IMR-90 (cell line): ENCODE measurements around the gene IDH3A. TPM values are rescaled to one million over a fixed set of nuclear protein-coding genes. Genes with fewer than 3 reads are reported as not detected.

Experiments
- ATAC-seq: fragments of 200-7000 bp; cut with Tn5 transposase; 2 replicates; pipeline ENCODE4 v1.9.1; 2020; ENCODE audit warnings: low read depth, mild to moderate bottlenecking, moderate library complexity
- BruUV-seq: library from RNA; stranded (reverse); fragments of 400-500 nt; replicated peaks from 2 replicates; lab custom pipeline; 2021; lab: Mats Ljungman, UMichigan
- CTCF ChIA-PET: fragments of 300-600 bp; formaldehyde crosslinking; extraction: SDS; loops from one replicate; lab custom pipeline; 2021; ENCODE audit warnings: antibody characterized with exemption; lab: Yijun Ruan, JAX
- POLR2A ChIA-PET: fragments of 300-600 bp; sonication (Branson Sonifier 250); formaldehyde crosslinking; loops from one replicate; lab custom pipeline; 2022; ENCODE audit warnings: antibody characterized with exemption; ENCODE audit not compliant: unreplicated experiment; lab: Charles Lee
- DNase-seq: peaks from one replicate; pipeline ENCODE4 v3.0.0; 2013
- H2AFZ ChIP-seq: replicated peaks from 2 replicates; pipeline ENCODE3; 2013; ENCODE audit warnings: low read length, mild to moderate bottlenecking; ENCODE audit not compliant: poor library complexity
- H2AK5ac ChIP-seq: 2 replicates; pipeline ENCODE4 v1.6.1; 2013; ENCODE audit warnings: low read depth, low read length, inconsistent platforms
- H2AK9ac ChIP-seq: replicated peaks from 2 replicates; pipeline ENCODE3; 2013; ENCODE audit warnings: mild to moderate bottlenecking, low read depth, low read length, moderate library complexity; ENCODE audit not compliant: poor library complexity
- H2BK120ac ChIP-seq: 2 replicates; pipeline ENCODE4 v1.6.1; 2013; ENCODE audit warnings: low read depth, low read length, inconsistent platforms
- H2BK15ac ChIP-seq: 3 replicates; pipeline ENCODE4 v1.6.1; 2013; ENCODE audit warnings: low read depth, low read length, inconsistent platforms
- H2BK20ac ChIP-seq: 2 replicates; pipeline ENCODE4 v1.6.1; 2013; ENCODE audit warnings: low read depth, mild to moderate bottlenecking, inconsistent platforms, low read length, moderate library complexity
- H2BK5ac ChIP-seq: 2 replicates; pipeline ENCODE4 v1.6.1; 2013; ENCODE audit warnings: mild to moderate bottlenecking, low read depth, low read length, inconsistent platforms; ENCODE audit not compliant: poor library complexity, severe bottlenecking
- H3K14ac ChIP-seq: replicated peaks from 2 replicates; pipeline ENCODE4 v1.6.1; 2013; ENCODE audit warnings: low read depth, low read length, inconsistent platforms
- H3K18ac ChIP-seq: 2 replicates; pipeline ENCODE4 v1.6.1; 2013; ENCODE audit warnings: low read depth, low read length, control low read depth
- H3K23ac ChIP-seq: 2 replicates; pipeline ENCODE4 v1.6.1; 2013; ENCODE audit warnings: low read depth, low read length, inconsistent platforms
- H3K27ac ChIP-seq: 2 replicates; pipeline ENCODE4 v1.5.1; 2013; ENCODE audit warnings: mild to moderate bottlenecking, control low read depth, low read length; ENCODE audit not compliant: insufficient read depth
- H3K27me3 ChIP-seq: 2 replicates; pipeline ENCODE4 v1.6.1; 2013; ENCODE audit warnings: low read length; ENCODE audit not compliant: control insufficient read depth, insufficient read depth
- H3K36me3 ChIP-seq: 2 replicates; pipeline ENCODE4 v1.6.1; 2013; ENCODE audit warnings: low read length, mixed read lengths; ENCODE audit not compliant: control insufficient read depth, insufficient read depth
- H3K4ac ChIP-seq: 2 replicates; pipeline ENCODE4 v1.6.1; 2013; ENCODE audit warnings: low read depth, low read length, inconsistent platforms
- H3K4me1 ChIP-seq: 2 replicates; pipeline ENCODE4 v1.6.1; 2013; ENCODE audit warnings: low read length, mixed read lengths; ENCODE audit not compliant: control insufficient read depth, insufficient read depth
- H3K4me2 ChIP-seq: 2 replicates; pipeline ENCODE4 v1.6.1; 2013; ENCODE audit warnings: low read depth, mild to moderate bottlenecking, control low read depth, low read length, moderate library complexity
- H3K4me3 ChIP-seq: 2 replicates; pipeline ENCODE4 v1.5.1; 2013; ENCODE audit warnings: low read depth, mild to moderate bottlenecking, control low read depth, low read length, moderate library complexity; ENCODE audit not compliant: insufficient read depth
- H3K56ac ChIP-seq: 2 replicates; pipeline ENCODE4 v1.6.1; 2013; ENCODE audit warnings: low read length, inconsistent platforms; ENCODE audit not compliant: insufficient read depth; ENCODE audit errors: extremely low read depth
- H3K79me1 ChIP-seq, 2 experiments: 2 replicates each; pipeline ENCODE4 v1.6.1; 2013; ENCODE audit warnings: low read length in 2 of 2, inconsistent platforms in 1 of 2, low read depth in 1 of 2
- H3K9ac ChIP-seq: 2 replicates; pipeline ENCODE4 v1.6.1; 2013; ENCODE audit warnings: low read depth, low read length, control low read depth
- H3K9me1 ChIP-seq: 2 replicates; pipeline ENCODE4 v1.6.1; 2013; ENCODE audit warnings: low read length, inconsistent platforms; ENCODE audit not compliant: insufficient read depth
- H3K9me3 ChIP-seq: 2 replicates; pipeline ENCODE4 v1.6.1; 2013; ENCODE audit warnings: low read length; ENCODE audit not compliant: control insufficient read depth, insufficient read depth
- H4K20me1 ChIP-seq: 2 replicates; pipeline ENCODE4 v1.6.1; 2013; ENCODE audit warnings: low read length, inconsistent platforms; ENCODE audit not compliant: insufficient read depth
- H4K5ac ChIP-seq: 2 replicates; pipeline ENCODE4 v1.6.1; 2013; ENCODE audit warnings: mild to moderate bottlenecking, low read depth, low read length, control low read depth
- H4K8ac ChIP-seq, 2 experiments: 2 replicates each; pipeline ENCODE4 v1.6.1; 2013; ENCODE audit warnings: low read depth in 2 of 2, low read length in 2 of 2, control low read depth in 1 of 2, inconsistent platforms in 1 of 2
- H4K91ac ChIP-seq: 2 replicates; pipeline ENCODE4 v1.6.1; 2013; ENCODE audit warnings: low read depth, low read length, inconsistent platforms; ENCODE audit not compliant: insufficient read depth
- MAFK ChIP-seq: IDR thresholded peaks from 2 replicates; pipeline ENCODE4 v1.6.1; 2012; ENCODE audit warnings: low read depth, low read length, improper control_type of control experiment
- NFE2L2 ChIP-seq: fragments of 150-350 bp; IDR thresholded peaks from 2 replicates; pipeline ENCODE4 v1.6.1; 2016; ENCODE audit warnings: low read depth, mild to moderate bottlenecking, low read length
- RCOR1 ChIP-seq: IDR thresholded peaks from 2 replicates; pipeline ENCODE4 v1.6.1; 2012; ENCODE audit warnings: mild to moderate bottlenecking, low read length, improper control_type of control experiment; ENCODE audit not compliant: insufficient replicate concordance
- WGBS, 2 experiments: methylation state at CpG; one replicate each; pipeline versions ENCODE4 v1.1.5 to v1.1.7; 2013; ENCODE audit warnings: missing lambda C conversion rate in 2 of 2; ENCODE audit not compliant: insufficient read length in 1 of 2; ENCODE audit errors: extremely low coverage in 2 of 2; 5-methylcytosine and 5-hydroxymethylcytosine counted together
- dilution Hi-C: fragments of 300-500 bp; cut with HindIII; formaldehyde crosslinking; loops from one replicate; pipeline ENCODE4 v1.14.3; 2018; ENCODE audit warnings: low sequenced_read_pairs; ENCODE audit not compliant: unreplicated experiment
- in situ Hi-C: fragments of 300-500 bp; cut with MboI; formaldehyde crosslinking; loops from 3 replicates; pipeline ENCODE4 v1.14.3; 2019; ENCODE audit warnings: low sequenced_read_pairs, inconsistent platforms, mixed read lengths
- intact Hi-C: fragments of 100-400 bp; cut with micrococcal nuclease; formaldehyde crosslinking; loops from 2 replicates; pipeline ENCODE4 v1.10.0; 2022
- polyA plus RNA-seq, 3 experiments: library from polyadenylated mRNA; depleted of rRNA; stranded (reverse); fragments of >200 nt; gene quantifications; 2 replicates each; pipeline ENCODE4 v1.2.3, GENCODE V29; 2012; ENCODE audit warnings: low replicate concordance in 1 of 3
- total RNA-seq: library from RNA; depleted of rRNA; stranded (reverse); fragments of >200 nt; gene quantifications from 2 replicates; pipeline ENCODE4 v1.2.3, GENCODE V29; 2012

The IDH3A gene
- total and polyA plus RNA-seq, 2 of the 4 experiments (the other 2 are of a cell fraction): 34.5 to 47.7 TPM

DNA sequence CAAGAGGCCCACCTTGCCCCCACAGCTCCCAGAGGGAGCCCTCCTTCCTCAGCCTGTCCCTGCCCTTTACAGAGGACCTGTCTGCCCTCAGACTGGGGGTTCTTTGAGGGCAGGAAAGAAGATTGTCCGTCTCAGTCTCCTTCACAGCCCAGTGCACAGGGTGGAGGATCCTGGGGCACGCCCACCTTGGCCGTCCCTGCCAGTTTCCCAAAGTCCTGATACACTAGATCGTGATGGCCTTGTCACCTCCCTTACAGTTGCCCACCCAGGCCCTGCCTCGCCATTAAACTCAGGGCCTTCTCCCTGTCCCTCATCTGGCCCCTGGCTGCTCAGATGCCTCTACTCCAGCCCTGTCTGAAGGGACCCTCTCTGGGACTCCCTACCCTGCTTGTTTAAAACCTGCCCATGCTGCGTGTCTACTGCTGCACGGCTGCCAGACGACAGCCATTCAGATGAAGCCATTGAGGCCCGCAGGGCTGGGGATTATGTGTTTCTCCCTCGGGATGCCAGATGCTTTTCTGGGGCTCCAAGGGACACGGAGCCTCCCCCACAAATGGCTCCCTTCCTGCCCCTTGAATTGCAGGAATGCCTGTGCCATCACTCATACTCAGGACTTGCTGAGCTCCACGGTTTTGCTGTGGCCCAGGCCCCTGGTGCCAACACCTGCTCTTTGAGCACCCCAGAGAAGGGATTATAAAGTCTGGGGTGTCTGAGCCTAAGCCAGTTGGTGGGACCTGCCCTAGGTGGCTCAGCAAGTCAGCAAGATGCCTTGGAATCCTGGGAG is 57.4 kb downstream of the IDH3A start:
- Histone ChIP-seq H3K79me1 (no peaks in the 10 kb centered on the region), H3K9ac (no peak overlapping the region), H2BK5ac (no peak overlapping the region), H3K9me1 (no peaks in the 10 kb centered on the region), H3K4ac (no peak overlapping the region), H3K14ac (no peak overlapping the region), H3K56ac (no peak overlapping the region), H4K20me1 (no peaks in the 10 kb centered on the region), H3K27me3 (peaks cover 18% of the 10 kb centered on the region), H2AFZ (peak overlapping the region; percentile 79), H2AK5ac (no peak overlapping the region), H4K8ac (no peak overlapping the region), H2BK120ac (no peak overlapping the region), H2BK15ac (no peak overlapping the region), H2AK9ac (peak overlapping the region; percentile 47), H2BK20ac (no peak overlapping the region), H3K9me3 (no peaks in the 10 kb centered on the region), H3K4me2 (no peak overlapping the region), H3K27ac (no peak overlapping the region), H3K4me1 (no peaks in the 10 kb centered on the region; the same call in 1 of the 2 replicates), H3K4me3 (no peak overlapping the region), H3K36me3 (no peaks in the 10 kb centered on the region), H3K23ac (no peak overlapping the region), H4K5ac (no peak overlapping the region), H4K91ac (no peak overlapping the region), H3K18ac (no peak overlapping the region)
- no TSS peak for BruUV-seq
- no peak for TF ChIP-seq RCOR1
- no peak for TF ChIP-seq NFE2L2
- 0 out of 2 replicates have a peak, but pooled peaks have one; percentile 11 for TF ChIP-seq MAFK
- dilution Hi-C loops (no loop called here), in situ Hi-C loops (no loop called here), intact Hi-C loops (no loop called here)
- ChIA-PET POLR2A (no interaction called here), CTCF (no interaction called here)
- WGBS, 2 experiments: 63% methylated on average over 10 of the region's 12 CpGs; no CpG with 5 or more reads in 1 of the 2 experiments
- peak; percentile 14 for DNase-seq
- ATAC-seq: peak; percentile 61
